Muscle layer of duodenum (tissue), 2 donors: ENCODE measurements around the gene C9orf152.

Experiments used
- H3K27ac ChIP-seq: one replicate; pipeline ENCODE4 v1.7.0; 2013; ENCODE audit warnings: mild to moderate bottlenecking, low read length
- H3K27me3 ChIP-seq: one replicate; pipeline ENCODE4 v1.7.0; 2013; ENCODE audit warnings: low read depth, mild to moderate bottlenecking, control low read depth, low read length
- H3K36me3 ChIP-seq, 2 donors: one replicate each; pipeline ENCODE4 v1.7.0; 2013; ENCODE audit warnings: low read length in 2 of 2, control low read depth in 1 of 2, mild to moderate bottlenecking in 1 of 2; ENCODE audit not compliant: insufficient read depth in 2 of 2, control insufficient read depth in 1 of 2
- H3K4me1 ChIP-seq, 2 donors: one replicate each; pipeline ENCODE4 v1.7.0; 2013; ENCODE audit warnings: low read length in 2 of 2, mild to moderate bottlenecking in 2 of 2, control low read depth in 1 of 2, moderate library complexity in 1 of 2; ENCODE audit not compliant: insufficient read depth in 2 of 2, control insufficient read depth in 1 of 2
- H3K4me3 ChIP-seq, 2 donors: one replicate each; pipeline ENCODE4 v1.7.0; 2013; ENCODE audit warnings: low read length in 2 of 2, low read depth in 1 of 2, mild to moderate bottlenecking in 1 of 2
- H3K9me3 ChIP-seq, 2 donors: one replicate each; pipeline ENCODE4 v1.7.0; 2013; ENCODE audit warnings: low read length in 2 of 2, control low read depth in 1 of 2, mild to moderate bottlenecking in 1 of 2; ENCODE audit not compliant: control insufficient read depth in 1 of 2
- donor health status: healthy.

C9orf152 gene

GRCh38 chr9:110191615-110192014, 16.3 kb downstream of the C9orf152 start:
- H3K27ac ChIP-seq: no peak overlapping the region
- H3K36me3 ChIP-seq: no peaks in the 10 kb centered on the region
- H3K4me3 ChIP-seq: no peak overlapping the region
- H3K27me3 ChIP-seq: no peaks in the 10 kb centered on the region
- peaks cover 4 to 13% of the 10 kb centered on the region in 2 donors for H3K4me1 ChIP-seq
- H3K9me3 ChIP-seq: no peaks in the 10 kb centered on the region

GRCh38 chr9:110189559-110190320, 18.2 kb downstream of the C9orf152 start:
- no peak overlapping the region for H3K27ac ChIP-seq
- peaks cover 4 to 13% of the 10 kb centered on the region in 2 donors for H3K4me1 ChIP-seq
- H3K4me3 ChIP-seq: no peak overlapping the region
- H3K27me3 ChIP-seq: no peaks in the 10 kb centered on the region
- no peaks in the 10 kb centered on the region for H3K9me3 ChIP-seq
- H3K36me3 ChIP-seq: no peaks in the 10 kb centered on the region

GRCh38 chr9:110188991-110189390, 19.0 kb downstream of the C9orf152 start:
- no peaks in the 10 kb centered on the region for H3K36me3 ChIP-seq
- H3K27ac ChIP-seq: peak overlapping the region; percentile 71
- no peaks in the 10 kb centered on the region for H3K27me3 ChIP-seq
- no peaks in the 10 kb centered on the region for H3K9me3 ChIP-seq
- no peak overlapping the region for H3K4me3 ChIP-seq
- H3K4me1 ChIP-seq: peaks cover 4 to 13% of the 10 kb centered on the region in 2 donors

DNA sequence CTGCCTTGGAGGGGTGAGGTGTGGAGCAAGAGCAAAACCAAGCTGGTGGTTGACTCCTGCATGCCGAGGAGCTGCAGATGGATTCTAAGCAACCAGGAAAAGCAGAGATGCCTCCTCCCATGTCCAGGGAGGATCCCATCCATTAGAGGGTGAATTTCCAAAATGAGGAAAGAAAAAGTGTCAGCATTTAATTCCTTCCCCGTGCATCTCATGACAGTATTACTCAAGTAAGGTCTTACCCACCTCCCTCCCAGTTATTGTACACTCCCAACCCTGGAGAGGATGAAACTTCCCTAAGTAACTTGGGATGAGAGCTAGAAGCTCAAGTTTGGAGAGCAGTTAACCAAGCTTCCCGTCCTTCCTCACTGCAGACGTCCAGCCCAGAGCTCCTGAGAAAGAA, 19.9 kb downstream of the C9orf152 start:
- Histone ChIP-seq H3K27ac (peak overlapping the region; percentile 71), H3K36me3 (no peaks in the 10 kb centered on the region), H3K9me3 (no peaks in the 10 kb centered on the region), H3K4me3 (no peak overlapping the region), H3K27me3 (no peaks in the 10 kb centered on the region), H3K4me1 (peaks cover 4 to 13% of the 10 kb centered on the region in 2 donors)

DNA sequence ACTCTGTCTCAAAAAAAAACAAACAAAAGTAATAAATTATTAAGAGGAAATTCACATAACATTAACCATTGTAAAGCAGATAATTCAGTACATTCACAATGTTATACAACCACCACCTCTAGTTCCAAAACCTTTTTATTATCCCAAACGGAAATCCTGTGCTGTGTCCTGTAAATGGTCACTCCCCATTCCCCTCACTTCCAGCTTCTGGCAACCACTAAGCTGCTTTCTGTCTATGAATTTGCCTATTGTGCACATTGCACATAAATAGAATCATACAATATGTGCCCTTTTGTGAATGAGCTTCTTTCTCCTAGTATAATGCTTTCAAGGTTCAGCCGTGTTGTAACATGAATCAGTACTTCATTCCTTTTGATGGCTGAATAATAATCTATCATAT, 20.8 kb downstream of the C9orf152 start:
- no peak overlapping the region for H3K27ac ChIP-seq
- no peak overlapping the region for H3K4me3 ChIP-seq
- no peaks in the 10 kb centered on the region for H3K9me3 ChIP-seq

DNA sequence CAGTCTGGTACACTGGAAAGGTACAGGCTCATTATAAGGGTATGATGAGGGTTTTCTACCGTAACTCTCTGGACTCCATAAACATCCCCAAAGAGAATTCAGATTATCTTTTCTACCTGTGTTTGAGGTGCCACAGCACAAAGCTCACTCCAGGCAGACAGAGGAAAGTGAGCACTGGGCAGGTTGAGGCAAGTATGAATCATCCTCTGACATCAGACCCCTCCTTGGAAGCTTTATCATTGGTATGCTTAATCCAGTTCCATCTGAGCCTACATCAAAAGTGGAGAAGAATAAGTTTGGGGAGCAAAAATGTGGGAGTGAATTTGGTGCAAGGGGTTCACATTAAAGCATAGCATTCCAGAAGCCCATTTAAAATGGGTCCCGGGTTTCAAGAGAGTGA, 21.7 kb downstream of the C9orf152 start:
- Histone ChIP-seq H3K9me3 (no peaks in the 10 kb centered on the region), H3K27ac (no peak overlapping the region), H3K4me1 (peaks cover 4 to 9% of the 10 kb centered on the region in 2 donors), H3K27me3 (no peaks in the 10 kb centered on the region), H3K36me3 (no peaks in the 10 kb centered on the region), H3K4me3 (no peak overlapping the region)

More for the DNA sequence above, 20.8 kb downstream of the C9orf152 start:
- no peaks in the 10 kb centered on the region for H3K27me3 ChIP-seq
- no peaks in the 10 kb centered on the region for H3K36me3 ChIP-seq
- peaks cover 4 to 13% of the 10 kb centered on the region in 2 donors for H3K4me1 ChIP-seq

DNA sequence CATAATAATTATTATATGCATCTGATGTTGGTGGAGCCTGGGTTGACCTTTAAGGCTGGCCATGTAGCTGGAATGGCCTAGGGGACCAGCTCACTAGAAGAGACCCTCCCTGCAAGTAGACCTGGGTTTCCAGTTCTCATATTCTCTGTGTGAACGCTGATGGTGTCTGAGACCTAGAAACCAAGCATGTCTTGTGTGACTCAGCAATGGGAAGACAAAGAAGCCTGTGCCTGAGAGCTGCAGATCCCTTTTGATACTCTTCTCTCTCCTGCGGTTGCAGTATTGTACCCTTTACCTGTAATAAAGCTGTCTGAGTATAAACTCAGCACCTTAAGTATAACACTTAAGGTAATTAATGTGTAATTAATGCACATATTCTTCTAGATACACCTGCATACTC, 22.2 kb downstream of the C9orf152 start:
- no peaks in the 10 kb centered on the region for H3K36me3 ChIP-seq
- peaks cover 4 to 9% of the 10 kb centered on the region in 2 donors for H3K4me1 ChIP-seq

DNA sequence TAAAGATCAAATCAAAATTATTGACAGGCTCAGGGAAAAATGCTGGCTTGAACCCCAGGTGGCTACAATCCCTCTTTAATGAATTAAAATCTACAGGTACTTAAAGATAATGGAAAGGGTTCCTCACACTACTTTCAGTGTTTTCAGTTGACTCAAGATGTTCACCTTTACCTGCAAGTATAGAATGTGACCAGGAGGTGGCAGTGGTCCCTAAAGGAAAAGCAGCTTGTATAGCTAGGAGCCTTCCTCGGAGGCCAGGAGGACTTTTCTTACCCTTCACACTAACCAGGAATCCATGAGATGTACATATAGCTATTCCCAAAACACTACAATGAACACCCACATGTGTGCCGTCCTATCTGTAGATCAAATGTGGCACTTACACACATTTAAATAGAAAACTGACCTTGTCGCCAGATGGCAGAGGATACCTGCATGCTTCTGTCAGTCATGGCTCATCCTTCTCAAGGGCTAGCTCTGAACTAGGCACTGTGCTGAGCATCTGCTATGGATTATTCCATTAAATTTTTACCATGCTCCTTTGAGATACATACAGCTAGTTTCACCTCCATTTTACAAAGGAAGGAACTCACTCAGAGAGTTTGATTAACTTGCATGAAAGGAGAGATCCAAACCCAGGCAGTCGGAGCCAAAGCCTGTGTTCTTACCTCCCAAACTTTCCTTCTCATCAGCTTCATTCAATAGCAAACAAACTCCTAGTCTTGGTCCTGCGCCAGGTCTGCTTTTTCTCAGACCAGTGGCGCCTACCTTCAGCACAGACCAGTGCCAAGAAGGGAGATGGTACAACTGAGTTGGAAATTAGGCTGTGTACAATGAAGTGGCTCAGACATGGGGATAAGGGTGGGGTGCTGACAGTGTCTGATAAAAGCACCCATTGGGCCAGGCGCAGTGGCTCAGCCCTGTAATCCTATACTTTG, 24.5 kb downstream of the C9orf152 start:
- Histone ChIP-seq H3K4me3 (no peak overlapping the region), H3K9me3 (no peaks in the 10 kb centered on the region), H3K4me1 (peaks cover 4 to 5% of the 10 kb centered on the region in 2 donors), H3K27ac (no peak overlapping the region), H3K27me3 (no peaks in the 10 kb centered on the region), H3K36me3 (no peaks in the 10 kb centered on the region)

More for the DNA sequence above, 22.2 kb downstream of the C9orf152 start:
- Histone ChIP-seq H3K27ac (no peak overlapping the region), H3K9me3 (no peaks in the 10 kb centered on the region), H3K4me3 (no peak overlapping the region), H3K27me3 (no peaks in the 10 kb centered on the region)

DNA sequence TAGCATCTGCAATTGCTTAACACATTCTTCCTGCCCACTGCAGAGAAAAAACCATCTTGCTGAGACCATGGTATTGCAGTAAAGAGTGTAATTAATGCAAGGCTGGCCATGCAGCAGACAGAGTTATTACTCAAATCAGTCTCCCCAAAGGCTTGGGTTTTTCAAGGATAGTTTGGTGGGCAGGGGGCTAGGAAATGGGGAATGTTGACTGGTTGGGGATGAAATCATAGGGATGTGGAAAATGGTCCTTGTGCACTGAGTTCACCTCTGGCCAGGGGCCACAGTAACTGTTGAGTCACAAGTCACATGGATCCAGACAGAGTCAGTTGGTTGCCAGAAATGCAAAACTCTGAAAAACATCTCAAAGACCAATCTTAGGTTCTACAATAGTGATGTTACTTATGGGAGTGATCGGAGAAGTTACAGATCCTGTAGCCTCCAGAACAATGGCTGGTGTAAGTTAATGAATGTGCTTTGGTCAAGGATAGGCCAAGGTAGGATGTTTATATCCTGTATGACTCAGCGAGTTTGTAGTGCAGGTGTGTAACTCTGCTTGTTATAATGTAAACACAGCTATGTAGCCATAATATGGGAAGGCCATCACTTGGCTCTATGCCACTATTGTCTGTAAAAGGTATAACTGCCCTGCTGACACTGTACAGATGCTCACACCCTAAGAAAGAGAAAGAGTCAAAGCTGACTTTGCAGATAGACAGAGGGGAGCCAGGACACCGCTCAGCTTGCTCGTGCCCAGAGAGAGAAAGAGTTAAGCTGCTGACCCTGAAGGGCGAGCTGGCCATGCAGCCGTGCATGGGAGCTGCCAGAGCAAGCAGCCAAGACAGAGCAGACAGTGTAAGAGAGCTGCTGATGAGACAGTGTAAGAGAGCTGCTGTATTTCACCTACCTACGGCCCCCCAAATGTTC, 27.2 kb downstream of the C9orf152 start:
- H3K27me3 ChIP-seq: no peaks in the 10 kb centered on the region
- no peaks in the 10 kb centered on the region for H3K4me1 ChIP-seq
- no peak overlapping the region for H3K27ac ChIP-seq
- no peak overlapping the region for H3K4me3 ChIP-seq
- no peaks in the 10 kb centered on the region for H3K9me3 ChIP-seq
- no peaks in the 10 kb centered on the region for H3K36me3 ChIP-seq

DNA sequence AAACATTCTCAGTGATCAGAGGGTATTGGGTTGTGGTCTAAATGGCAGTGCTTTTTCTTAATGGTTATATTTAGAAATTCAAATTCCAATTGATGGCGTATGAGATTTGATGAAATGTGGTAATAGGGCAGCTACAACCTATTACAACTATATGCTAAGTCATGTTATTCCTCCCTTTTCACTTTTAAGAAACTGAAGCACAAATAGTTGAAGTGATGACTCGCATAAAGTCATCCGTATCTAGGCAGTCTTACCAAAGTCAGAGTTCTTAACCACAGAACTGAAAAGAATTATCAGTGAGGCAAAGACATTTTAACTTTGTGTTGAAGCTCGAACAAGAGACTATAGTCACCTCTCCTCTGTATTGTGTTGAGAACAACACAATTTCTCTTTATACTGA, 28.2 kb downstream of the C9orf152 start:
- H3K27me3 ChIP-seq: no peaks in the 10 kb centered on the region
- no peak overlapping the region for H3K27ac ChIP-seq
- H3K36me3 ChIP-seq: no peaks in the 10 kb centered on the region
- H3K9me3 ChIP-seq: no peaks in the 10 kb centered on the region
- no peak overlapping the region for H3K4me3 ChIP-seq
- no peaks in the 10 kb centered on the region for H3K4me1 ChIP-seq
